ENCODE results near the gene OR10A6.

OR10A6 gene, protein sequence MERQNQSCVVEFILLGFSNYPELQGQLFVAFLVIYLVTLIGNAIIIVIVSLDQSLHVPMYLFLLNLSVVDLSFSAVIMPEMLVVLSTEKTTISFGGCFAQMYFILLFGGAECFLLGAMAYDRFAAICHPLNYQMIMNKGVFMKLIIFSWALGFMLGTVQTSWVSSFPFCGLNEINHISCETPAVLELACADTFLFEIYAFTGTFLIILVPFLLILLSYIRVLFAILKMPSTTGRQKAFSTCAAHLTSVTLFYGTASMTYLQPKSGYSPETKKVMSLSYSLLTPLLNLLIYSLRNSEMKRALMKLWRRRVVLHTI

DNA sequence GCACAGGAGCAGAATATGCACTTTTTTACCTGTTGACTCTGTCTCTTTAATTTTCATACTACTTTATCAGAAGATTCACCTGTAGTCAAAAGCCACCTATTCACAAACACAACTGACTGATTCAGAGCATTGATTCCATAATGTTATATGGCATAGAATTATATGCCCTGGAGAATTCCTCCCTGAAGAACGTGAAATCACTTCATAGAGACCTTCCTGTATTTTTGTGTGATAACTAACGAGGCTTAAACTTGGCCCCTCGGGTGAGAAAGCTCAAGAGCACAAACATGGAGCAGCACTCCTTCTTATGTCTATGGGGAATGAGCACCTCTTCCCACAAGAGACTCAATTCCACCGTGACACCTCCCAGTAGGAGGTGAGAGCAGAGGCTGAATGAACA lies at the start of gene OR10A6:
Gene OR10A6, minus strand, starts transcription at position 101 of the 400 bp plus-strand sequence. CDS start 2,606 bp downstream, outside the sequence.
- no peak for DNase-seq

DNA sequence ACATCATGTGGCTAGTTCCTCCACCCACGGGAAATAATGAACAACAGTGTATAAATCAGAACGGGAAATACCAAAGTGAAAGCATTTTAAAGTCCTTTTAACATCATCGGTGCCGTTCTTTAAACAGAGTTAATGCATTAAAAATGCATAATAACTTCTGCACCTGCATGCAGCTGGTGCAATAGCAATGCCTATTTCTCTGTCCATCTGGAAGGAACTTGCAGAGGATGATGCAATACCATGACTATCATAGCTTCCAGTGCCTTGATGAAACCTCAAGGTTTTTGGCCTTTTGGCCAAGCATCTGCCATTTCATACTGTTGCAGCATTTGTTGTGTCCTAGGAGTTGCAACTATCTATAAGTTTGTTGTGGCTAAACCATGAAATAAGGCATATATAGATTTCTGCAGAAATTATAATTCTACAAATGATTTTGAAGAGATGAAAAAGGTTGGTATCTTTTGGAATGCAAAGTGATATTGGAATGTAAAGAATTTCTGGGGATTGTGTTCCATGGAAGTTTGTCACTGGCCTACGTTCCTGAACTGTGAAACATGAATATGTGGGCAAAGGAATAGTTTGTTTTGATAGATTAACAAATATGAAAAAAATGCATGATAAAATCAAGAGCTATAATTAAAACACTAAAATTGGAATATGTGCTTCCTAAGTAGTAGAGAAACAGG lies 46.3 kb upstream of the OR10A6 start:
- DNase-seq = no peak

DNA sequence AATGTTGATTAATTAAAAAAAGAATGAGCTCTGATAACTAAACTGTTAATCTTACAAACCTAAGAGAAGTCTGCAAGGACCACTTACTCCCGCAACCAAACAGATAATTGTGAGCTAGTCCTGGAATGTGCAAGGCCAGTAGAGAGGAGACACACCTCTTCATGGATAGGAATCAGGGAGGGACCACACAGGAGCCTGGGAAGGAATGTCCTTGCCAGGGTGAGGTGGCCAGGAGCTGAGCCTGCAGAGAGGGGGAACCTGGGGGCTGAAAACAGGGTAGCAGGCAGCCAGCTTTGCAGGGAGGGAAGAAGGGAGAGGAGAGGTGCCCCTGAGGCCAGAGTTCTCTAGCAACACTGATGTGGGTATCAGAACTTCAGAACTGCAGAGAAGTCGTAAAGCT lies 43.6 kb upstream of the OR10A6 start:
- DNase-seq = no peak

DNA sequence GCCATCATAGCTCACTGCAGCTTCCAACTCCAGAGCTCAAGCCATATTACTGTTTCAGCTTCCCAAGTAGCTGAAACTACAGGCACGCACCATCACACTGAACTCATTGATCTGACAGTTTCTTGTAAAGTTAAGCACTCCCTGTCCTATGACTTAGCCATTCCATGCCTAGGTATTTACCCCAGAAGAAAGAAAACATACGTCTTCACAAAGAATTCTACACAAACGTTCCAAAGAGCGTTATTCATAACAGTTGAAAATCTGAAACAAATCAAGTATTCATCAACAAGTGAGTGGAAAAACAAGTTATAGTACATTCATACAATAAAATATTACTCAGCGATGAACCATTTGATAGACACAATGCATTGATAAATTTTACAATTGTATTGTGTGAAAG lies 41.9 kb upstream of the OR10A6 start:
- no peak for DNase-seq

DNA sequence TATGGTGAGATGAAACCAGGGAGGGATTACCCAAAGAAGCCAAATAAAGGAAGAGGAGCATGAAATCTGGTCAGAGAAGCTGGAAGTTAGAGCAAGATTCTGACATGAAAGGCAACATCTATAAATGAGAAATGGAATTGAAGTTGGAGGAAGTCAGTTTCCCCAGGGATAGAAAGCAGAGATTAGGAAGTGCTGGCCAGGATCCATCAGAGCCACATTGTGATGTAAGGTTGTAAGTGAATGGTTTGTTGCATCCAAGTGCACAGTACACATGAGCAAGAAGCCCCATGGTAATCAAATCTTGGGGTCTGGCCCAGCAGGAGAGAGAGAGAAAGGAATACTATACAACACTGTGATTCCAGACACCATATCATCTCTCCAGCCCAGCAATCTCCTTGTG lies 40.8 kb upstream of the OR10A6 start:
- no peak for DNase-seq

DNA sequence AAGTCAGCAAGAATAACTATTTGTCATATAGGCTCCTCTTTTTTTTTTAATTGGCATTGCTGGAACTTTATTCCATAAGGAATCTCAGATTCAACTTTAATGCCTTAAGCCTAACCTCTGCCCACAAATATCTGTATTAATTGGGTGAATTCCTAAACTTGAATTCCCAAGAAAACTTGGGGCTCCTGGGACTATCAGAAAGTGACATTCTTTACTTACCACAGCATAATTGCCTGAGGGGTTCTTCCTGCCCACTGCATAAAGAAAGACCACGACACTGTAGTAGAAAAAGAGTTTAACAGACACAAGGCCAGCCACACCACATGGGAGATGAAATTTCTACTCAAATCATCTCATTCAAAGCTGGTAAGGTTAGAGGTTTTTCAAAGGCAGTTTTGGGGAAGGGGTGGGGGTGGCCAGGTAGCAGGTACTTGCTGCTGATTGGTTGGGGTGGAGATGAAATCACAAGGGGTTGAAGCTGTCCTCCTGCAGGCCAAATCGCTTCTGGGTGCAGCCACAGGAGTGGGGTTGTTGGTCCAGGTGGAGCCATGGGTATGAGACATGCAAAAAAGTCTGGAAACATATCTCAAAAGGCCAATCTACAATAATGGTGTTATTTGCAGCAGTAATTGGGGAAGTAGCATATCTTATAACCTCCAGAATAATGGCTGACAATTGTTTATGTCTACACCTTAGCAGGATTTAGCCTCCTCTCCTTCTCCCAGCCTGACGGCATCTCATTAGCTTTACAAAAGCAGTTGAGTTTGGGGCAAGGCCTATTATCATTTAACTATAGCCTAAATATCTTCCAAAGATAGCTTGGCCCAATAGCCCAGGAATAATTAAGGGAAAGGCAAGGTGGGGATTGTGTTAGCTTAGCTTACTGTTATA lies 38.9 kb upstream of the OR10A6 start:
- no peak for DNase-seq

DNA sequence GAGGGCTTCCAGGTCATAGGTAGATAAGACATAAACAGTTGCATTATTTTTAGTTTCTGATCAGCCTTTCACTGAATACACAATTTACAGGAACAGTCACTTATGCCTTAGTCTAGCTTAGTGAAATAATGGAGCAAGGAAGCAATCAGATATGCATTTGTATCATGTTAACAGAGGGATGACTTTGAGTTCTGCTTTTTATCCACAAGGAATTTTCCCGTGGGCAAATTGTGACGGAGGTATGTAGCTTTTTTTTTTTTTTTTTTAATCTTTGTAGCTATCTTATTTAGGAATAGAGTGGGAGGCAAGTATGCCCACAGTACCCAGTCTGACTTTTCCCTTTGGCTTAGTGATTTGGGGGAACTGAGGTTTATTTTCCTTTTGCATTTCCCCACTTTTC lies 37.6 kb upstream of the OR10A6 start:
- no peak for DNase-seq

DNA sequence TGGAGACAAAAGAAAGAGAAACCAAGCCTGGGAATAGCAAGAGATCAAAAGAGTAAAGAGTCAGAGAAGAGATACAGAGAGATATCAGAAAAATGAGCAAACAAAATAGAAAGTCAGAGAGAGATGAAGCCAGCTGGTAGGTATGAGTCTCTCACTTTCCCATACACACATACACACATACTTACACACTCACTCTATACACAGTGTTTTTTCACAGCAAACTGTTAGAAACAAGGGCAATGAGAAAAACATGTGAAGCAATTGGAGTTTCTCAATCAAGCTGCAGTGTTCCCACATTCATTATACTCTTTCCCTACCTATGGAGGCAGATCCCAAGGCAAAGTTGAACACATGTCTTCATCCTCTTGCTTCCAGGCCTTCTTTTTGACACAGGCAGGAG lies 36.8 kb upstream of the OR10A6 start:
- DNase-seq = no peak

DNA sequence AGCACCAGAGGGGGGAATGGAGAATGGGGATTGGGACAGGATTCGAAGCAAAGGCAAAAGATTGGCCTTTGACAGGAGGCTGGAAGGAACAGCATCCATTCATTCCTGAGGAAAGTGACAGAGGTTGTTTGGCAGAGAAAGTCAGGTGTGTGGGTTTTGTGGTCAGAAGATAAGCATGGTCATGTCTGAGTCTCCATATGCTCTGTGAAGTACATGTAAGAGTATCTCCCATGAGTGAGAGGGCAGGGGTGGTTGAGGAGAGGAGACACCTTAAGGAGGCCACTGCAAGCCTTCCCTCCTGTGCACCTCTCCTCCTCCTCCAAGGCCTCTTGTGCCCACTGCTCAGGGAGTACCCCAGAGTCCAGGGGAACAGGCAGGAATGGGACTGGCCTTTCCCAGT lies 36.0 kb upstream of the OR10A6 start:
- DNase-seq = no peak

DNA sequence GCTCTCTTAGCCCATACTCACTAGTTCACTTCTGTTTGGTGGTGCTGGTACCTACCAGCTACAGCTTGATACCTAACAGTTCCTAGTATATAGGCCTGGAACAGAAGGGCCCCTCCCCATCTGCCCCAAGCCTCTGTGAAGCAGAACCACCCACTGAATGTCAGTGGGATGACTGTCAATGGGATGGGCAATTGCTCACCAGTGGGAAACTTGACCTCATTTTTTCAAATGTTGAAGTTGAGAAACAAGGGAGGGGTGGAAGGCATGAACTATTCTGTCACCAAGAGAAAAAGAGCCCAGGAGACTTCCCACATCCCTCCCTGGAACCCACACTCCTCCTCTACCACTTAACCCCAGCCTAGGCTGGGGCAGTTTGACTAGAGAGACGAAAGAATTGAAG lies 34.3 kb upstream of the OR10A6 start, which contains the start of gene NLRP10:
Gene NLRP10, minus strand, starts transcription at position 62 of the 400 bp plus-strand sequence. CDS start 1,952 bp downstream, outside the sequence.
- no peak for DNase-seq

DNA sequence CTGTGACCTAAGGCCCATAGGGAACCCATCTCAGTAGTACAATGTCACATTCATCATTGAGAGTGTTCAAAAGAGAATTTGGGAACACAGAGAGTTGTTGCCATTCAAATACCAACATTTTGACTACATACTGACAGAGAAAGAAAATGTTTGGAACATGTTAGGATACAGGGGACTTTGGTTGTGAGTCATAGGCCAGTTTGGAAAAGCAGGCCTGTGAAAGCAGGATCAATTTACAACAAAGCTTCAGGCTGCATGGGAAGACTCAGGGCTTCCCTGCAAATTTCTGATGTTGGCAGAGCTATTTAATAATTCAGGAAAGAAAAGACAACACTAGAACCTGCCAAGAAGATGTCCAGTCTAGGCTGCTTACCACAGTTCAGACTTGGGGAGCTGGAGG lies 33.8 kb upstream of the OR10A6 start:
- no peak for DNase-seq

DNA sequence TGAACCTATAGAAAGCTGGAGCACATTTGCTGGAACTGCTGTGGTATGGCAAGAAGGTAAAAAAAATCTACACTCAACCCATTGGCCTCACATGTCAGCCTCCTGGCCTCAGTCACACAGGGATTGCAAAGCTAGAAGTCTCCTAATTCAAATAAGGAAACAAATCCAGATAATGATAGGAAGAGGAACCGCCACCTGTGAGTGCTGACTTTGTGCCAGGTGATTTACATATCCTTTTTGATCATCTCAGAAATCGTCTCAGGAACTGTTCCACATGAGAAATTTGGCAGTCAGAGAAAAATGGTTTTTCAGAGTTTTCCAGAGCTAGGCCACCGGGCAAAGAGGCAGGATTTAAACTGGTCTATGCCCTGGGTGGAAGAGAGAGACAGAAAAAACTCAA lies 33.2 kb upstream of the OR10A6 start:
- DNase-seq = no peak

DNA sequence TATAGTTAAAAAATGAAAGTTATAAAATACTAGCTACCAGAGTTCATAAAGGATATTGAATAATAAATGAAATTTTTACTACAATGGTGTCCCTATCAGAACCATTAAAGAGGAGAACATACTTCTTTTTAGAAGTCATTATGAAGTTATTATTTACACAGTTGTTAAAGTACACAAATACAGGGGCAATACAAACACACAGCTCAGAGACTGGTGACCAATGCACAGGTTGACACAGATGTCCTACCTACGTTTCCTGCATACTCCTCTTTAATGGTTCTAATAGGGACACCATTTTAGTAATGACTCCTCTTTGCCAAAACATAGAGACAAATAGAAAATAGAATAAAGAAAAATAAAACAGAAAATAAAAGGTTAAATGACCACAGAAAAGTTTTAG lies 24.1 kb upstream of the OR10A6 start:
- DNase-seq = no peak

DNA sequence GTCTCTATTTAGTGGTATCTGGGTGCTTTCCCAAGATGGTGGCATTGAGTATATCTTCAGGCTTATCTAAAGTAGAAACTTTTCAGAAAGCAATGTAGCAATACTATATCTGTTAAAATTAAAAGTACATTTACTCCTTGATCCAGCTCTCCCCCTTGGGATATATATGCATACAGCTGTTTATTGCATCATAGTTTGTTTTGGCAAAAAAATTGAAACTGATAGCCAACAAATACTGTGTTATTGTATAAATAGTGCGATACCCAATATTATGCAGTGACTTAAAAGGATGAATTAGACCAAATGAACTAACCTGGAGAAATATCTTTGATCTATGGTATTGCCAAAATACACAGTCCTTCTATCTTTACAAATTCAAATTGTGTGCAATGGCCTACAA lies 18.9 kb upstream of the OR10A6 start:
- no peak for DNase-seq

DNA sequence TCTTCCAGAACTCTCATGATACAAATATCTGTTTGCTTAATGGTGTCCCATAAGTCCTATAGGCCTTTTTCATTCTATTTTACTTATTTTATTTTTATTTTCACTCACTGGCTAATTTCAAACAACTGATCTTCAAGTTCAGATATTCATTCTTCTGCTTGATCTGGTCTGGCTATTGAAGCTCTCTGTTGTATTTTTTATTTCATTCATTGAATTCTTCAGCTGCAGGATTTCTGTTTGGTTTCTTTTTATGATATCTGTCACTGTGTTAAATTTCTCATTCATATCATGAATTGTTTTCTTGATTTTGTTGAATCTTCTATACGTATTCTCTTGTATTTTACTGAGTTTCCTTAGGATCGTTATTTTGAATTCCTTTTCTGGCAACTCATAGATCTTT lies 13.1 kb upstream of the OR10A6 start:
- no peak for DNase-seq

DNA sequence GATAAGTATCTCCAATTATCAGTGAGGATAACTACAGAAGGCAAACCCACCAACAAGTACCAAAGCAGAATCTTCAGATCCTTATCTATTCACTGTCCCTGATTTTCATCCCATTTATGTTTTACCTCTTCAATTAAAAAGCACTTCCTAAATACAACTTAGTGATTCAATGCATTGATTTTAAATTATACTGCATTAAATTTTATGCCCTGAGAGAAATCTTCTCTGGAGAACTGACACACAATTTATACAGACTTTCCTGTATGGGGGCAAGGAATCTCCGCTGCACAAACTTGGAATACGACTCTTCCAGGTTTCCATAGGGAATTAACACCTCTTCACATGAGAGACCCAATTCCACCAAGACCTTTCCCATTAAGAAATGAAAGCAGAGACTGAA lies 10.5 kb upstream of the OR10A6 start, which contains the start of gene OR10A3:
Gene OR10A3, minus strand, starts transcription at position 101 of the 400 bp plus-strand sequence. CDS start 2,188 bp downstream, outside the sequence.
- DNase-seq = no peak

DNA sequence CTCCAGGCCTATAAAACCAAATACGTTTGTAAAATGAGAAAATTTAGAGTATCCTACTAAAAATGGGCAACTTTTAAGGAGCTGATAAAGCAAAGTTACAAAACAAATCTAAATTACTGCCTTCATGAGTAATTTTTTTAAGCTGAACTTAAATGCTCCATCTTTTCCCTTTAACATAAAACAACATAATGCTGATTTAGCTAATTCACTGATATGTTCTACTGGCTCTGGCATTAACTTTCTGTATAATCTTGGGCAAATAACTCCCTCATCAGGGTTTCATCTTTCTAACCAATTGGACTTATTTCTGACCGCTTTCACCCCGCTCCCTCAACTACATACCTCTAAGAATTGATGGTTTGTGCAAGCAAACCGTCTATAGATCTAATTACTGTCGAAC lies 10.1 kb upstream of the OR10A6 start:
- no peak for DNase-seq

DNA sequence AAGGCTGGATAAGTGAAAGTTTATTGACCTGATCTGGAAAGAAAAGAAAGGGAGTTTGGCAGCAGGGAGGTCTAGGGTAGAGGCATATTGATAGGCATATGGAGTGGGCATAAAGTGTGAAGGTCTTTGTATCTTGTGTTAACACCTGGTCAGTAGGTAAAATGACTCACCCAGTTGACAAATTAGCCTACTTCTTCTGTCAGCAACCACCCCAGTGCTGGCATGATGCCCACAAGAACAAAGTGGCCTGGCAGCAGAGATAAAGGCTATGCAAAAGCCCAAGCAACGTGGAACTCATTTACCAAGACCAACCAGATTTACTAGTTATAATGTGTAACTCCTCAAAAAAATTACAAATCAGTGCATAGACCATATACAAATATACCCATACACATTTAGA lies 5.5 kb upstream of the OR10A6 start:
- no peak for DNase-seq

DNA sequence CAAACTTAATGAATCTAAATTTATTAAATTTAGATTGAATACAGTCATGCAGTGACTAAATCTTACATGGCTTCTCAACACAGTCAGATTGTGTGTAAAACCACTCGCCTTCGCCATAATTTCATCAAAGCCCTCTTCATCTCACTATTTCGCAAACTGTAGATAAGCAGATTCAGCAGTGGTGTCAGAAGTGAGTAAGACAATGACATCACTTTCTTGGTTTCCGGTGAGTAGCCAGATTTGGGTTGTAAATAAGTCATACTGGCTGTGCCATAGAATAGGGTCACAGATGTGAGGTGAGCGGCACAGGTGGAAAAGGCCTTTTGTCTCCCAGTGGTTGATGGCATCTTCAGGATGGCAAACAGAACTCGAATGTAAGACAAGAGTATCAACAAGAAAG lies 3.4 kb downstream of the OR10A6 start:
- no peak for DNase-seq

DNA sequence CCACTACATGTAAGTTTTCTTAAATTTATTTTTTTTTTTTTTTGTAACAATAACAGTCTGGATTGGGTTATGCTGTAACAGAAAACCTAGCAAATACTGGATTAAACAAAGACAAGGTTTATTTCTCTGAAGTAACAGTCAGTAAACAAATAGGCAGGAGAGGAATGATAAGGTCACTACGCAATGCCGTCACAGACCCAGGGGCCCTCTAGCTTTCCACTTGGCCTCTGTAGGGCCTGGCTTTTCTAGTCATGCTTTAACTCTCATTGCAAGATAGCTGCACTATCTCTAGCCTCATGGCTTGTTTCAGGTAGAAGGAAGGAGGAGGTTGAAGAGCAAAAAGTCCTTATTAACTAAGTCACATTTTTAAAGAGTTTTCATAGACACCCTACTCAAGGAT lies 6.5 kb downstream of the OR10A6 start:
- no peak for DNase-seq

DNA sequence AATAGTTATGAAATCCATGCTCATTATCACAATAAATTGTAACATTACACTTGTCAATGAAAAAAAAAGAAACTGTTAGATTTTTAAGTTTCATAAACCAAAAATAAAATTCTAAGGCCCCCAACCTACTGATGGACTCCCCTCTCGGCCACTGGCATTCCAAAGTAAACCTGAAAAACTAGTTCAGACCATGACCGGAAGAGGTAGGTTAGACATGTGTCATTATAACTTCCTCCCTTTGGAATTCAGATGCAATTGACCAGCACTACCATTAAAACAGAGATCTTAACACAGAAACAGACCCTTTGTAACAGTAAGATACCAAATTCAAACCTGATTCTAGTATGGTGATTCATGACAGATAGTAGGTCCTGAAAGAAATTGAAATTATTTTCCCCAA lies 12.9 kb downstream of the OR10A6 start:
- DNase-seq = no peak

DNA sequence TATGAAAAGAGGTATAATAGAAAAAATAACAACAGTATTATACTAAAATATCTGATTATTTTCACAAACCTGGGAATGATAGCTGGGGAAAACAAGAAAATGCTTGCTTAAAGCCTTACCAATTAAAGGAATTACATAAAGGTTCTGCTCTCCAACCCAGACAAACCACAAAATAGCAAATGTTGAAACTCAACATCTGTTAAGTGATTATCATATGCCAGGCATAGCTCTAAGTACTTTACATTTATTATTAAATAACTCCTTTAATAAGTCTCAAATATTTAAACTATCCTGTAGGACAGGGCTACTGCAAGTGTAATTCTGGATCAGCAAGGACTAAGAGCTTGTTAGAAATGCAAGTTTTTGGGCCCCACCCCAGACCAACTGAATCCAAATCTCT lies 20.1 kb downstream of the OR10A6 start:
- no peak for DNase-seq

DNA sequence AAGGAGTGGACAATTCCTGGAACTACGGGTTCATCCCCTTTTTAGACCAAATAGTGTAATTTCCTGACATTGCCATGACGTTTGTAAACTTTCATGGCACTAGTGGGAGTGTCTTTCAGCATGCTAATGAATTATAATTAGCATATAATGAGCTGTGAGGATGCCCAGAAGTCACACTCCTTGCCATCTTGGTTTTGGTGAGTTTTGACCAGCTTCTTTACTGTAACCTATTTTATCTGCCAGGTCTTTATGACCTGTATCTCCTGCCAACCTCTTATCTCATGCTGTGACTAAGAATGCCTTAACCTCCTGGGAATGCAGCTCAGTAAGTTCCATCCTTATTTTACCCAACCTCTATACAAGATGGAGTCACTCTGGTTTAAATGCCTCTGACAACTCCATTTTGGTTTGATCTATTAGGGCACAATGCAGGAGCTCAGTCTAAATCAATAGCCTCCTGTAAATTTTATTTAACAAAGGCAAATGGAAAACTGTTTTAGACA lies 20.7 kb downstream of the OR10A6 start:
- no peak for DNase-seq

All from activated CD4-positive, CD25-positive, alpha-beta regulatory T cell (primary cell).